Sigmoid colon (tissue), 7 donors: ENCODE measurements around the gene RPL3. TPM values are rescaled to one million over a fixed set of nuclear protein-coding genes. Genes with fewer than 3 reads are reported as not detected.
A peak's percentile ranks its signal among the peaks of the same experiment; 100 is the strongest.

Source experiments
- DNase-seq: peaks from one replicate; pipeline ENCODE4 v3.0.0-alpha.2; 2019
- H3K27ac ChIP-seq, 4 donors: fragments of 200-600 bp; sonication (generic); one replicate each; pipeline ENCODE4 v1.5.1; 2016 to 2019; ENCODE audit warnings: mild to moderate bottlenecking in 1 of 4
- H3K27me3 ChIP-seq, 3 donors: fragments of 200-600 bp; sonication (generic); one replicate each; pipeline ENCODE4 v1.5.1; 2019; ENCODE audit warnings: mild to moderate bottlenecking in 1 of 3
- H3K36me3 ChIP-seq, 4 donors: fragments of 200-600 bp; sonication (generic); one replicate each; pipeline ENCODE4 v1.5.1; 2016 to 2019
- H3K4me1 ChIP-seq, 4 donors: fragments of 200-600 bp; sonication (generic); one replicate each; pipeline ENCODE4 v1.5.1; 2017 to 2019
- H3K4me3 ChIP-seq, 4 donors: fragments of 200-600 bp; sonication (generic); one replicate each; pipeline ENCODE4 v1.5.1; 2017 to 2019; ENCODE audit warnings: mild to moderate bottlenecking in 2 of 4, moderate library complexity in 1 of 4
- H3K9me3 ChIP-seq, 4 donors: fragments of 200-600 bp in 3 of 4; sonication (generic) in 3 of 4; one replicate each; pipeline versions ENCODE4 v1.5.1 to v1.6.1; 2013 to 2019
- EP300 ChIP-seq, 4 donors: sonication (generic); formaldehyde crosslinking; IDR thresholded peaks; one replicate each; pipeline ENCODE4 v1.6.1; 2017; ENCODE audit warnings: antibody characterized with exemption in 4 of 4
- POLR2A ChIP-seq, 2 donors: fragments of 450-650 bp; IDR thresholded peaks; one replicate each; pipeline ENCODE4 v1.6.1; 2016; ENCODE audit warnings: antibody characterized with exemption in 2 of 2, mild to moderate bottlenecking in 2 of 2, moderate library complexity in 2 of 2
- POLR2AphosphoS5 ChIP-seq, 4 donors: sonication (generic); formaldehyde crosslinking; IDR thresholded peaks; one replicate each; pipeline ENCODE4 v1.6.1; 2017; ENCODE audit warnings: antibody characterized with exemption in 4 of 4
- WGBS, 2 donors: extraction: QIAGEN DNeasy Blood & Tissue Kit; methylation state at CpG; one replicate each; pipeline ENCODE4 v1.1.7; 2013; 5-methylcytosine and 5-hydroxymethylcytosine counted together
- intact Hi-C: fragments of 100-400 bp; cut with DNase I; formaldehyde crosslinking; loops from one replicate; pipeline ENCODE4 v1.15.1; 2023
- polyA plus RNA-seq, 3 donors: library from polyadenylated mRNA; stranded (reverse); fragments of 200-250 nt; gene quantifications; one replicate each; pipeline ENCODE4 v1.2.3, GENCODE V29; 2013
- total RNA-seq, 4 donors: library from RNA; depleted of rRNA; stranded (reverse); fragments of >200 nt; gene quantifications; one replicate each; pipeline ENCODE4 v1.1.0, GENCODE V29; 2016
- TF ChIP-seq, protein P1 (sequence below), 4 experiments: fragments of 450-650 bp in 3 of 4; fragments of 200-600 bp in 1 of 4; IDR thresholded peaks; one replicate each; pipeline ENCODE4 v1.5.1; 2016 to 2019; ENCODE audit warnings: antibody characterized with exemption in 4 of 4, mild to moderate bottlenecking in 3 of 4, moderate library complexity in 2 of 4
- donor health status: healthy with polysubstance abuse.
- donor health status: Bipolar disorder and iron deficiency.
- donor health status: healthy.

Gene RPL3
- total and polyA plus RNA-seq, 7 donors, result 1,532 to 4,917 (median 2,212) TPM

DNA sequence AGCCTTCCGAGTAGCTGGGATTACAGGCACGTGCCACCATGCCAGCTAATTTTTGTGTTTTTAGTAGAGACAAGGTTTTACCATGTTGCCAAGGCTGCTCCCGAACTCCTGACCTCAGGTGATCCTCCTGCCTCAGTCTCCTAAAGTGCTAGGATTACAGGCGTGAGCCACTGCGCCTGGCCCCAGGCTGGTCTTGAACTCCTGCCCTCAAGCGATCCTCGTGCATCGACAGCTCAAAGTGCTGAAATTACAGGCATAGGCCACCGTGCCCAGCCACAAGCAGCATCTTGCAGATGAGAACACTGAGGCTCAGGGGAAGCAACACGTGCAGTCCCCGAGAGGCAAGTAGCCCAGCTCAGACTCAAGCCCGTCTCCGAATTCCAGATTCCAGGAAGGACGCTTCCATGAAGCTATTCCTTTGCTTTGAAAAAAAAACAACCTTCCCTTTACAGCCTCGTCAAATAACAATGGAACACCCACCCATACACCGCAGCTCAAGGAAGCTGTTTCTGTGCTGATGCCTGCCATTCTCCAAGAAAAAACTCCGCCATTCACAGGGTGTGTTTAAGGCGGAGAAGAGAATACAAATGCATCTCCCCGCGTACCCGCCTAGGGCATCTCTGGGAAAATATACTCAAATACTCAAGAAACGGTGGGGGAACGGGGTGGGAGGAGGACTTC, 40.1 kb downstream of the RPL3 start:
- intact Hi-C loops, result no loop called here

DNA sequence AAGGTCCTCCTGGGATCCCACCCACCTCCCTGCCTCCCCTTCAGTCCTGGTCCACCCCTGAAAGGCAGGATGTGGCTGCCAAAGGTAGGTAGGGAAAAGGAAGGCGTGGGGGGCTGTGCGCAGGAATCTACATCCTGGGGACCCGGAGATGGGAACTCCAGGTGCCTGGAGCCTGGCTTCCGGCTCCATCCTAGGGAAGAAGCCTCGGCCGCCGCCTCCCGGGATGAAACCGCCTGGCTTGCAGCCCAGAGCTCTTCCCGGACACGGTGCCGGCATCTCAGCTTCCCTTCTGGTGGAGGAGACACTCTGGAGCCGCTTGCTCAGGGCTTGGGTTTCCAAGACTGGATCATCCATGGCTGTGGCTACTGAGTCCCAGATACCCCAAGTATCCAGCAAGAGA, 41.4 kb downstream of the RPL3 start:
- H3K36me3 ChIP-seq, result no peaks in the 10 kb centered on the region
- DNase-seq, result no peak
- H3K4me1 ChIP-seq, result peaks cover 0 to 5% (median 0%) of the 10 kb centered on the region in 4 donors
- H3K27me3 ChIP-seq, result no peaks in the 10 kb centered on the region
- 36 to 62% methylated on average over 13 of the region's 13 CpGs for WGBS, 2 donors
- H3K27ac ChIP-seq, result peak overlapping the region in 2 of 4 donors; percentile 4 to 20
- H3K9me3 ChIP-seq, result no peaks in the 10 kb centered on the region
- no peak overlapping the region for H3K4me3 ChIP-seq
- intact Hi-C loops, result no loop called here
- TF ChIP-seq POLR2AphosphoS5 (IDR thresholded peaks at IDR 0.05) (no peak), EP300 (IDR thresholded peaks at IDR 0.05) (no peak), POLR2A (IDR thresholded peaks at IDR 0.05) (no peak)
- TF ChIP-seq, protein P1, sequence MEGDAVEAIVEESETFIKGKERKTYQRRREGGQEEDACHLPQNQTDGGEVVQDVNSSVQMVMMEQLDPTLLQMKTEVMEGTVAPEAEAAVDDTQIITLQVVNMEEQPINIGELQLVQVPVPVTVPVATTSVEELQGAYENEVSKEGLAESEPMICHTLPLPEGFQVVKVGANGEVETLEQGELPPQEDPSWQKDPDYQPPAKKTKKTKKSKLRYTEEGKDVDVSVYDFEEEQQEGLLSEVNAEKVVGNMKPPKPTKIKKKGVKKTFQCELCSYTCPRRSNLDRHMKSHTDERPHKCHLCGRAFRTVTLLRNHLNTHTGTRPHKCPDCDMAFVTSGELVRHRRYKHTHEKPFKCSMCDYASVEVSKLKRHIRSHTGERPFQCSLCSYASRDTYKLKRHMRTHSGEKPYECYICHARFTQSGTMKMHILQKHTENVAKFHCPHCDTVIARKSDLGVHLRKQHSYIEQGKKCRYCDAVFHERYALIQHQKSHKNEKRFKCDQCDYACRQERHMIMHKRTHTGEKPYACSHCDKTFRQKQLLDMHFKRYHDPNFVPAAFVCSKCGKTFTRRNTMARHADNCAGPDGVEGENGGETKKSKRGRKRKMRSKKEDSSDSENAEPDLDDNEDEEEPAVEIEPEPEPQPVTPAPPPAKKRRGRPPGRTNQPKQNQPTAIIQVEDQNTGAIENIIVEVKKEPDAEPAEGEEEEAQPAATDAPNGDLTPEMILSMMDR (IDR thresholded peaks at IDR 0.05), result no peak

More for the DNA sequence above, 40.1 kb downstream of the RPL3 start:
- peak overlapping the region in 1 of 4 donors; percentile 27 for H3K27ac ChIP-seq
- no peaks in the 10 kb centered on the region for H3K27me3 ChIP-seq
- peaks cover 0 to 5% (median 0%) of the 10 kb centered on the region in 4 donors for H3K4me1 ChIP-seq
- TF ChIP-seq POLR2A (IDR thresholded peaks at IDR 0.05) (no peak), POLR2AphosphoS5 (IDR thresholded peaks at IDR 0.05) (no peak), EP300 (IDR thresholded peaks at IDR 0.05) (no peak)
- TF ChIP-seq, protein P1 (IDR thresholded peaks at IDR 0.05), result no peak
- no peaks in the 10 kb centered on the region for H3K9me3 ChIP-seq
- no peak for DNase-seq
- no peak overlapping the region for H3K4me3 ChIP-seq
- 29 to 43% methylated on average over 23 of the region's 23 CpGs for WGBS, 2 donors
- H3K36me3 ChIP-seq, result no peaks in the 10 kb centered on the region

DNA sequence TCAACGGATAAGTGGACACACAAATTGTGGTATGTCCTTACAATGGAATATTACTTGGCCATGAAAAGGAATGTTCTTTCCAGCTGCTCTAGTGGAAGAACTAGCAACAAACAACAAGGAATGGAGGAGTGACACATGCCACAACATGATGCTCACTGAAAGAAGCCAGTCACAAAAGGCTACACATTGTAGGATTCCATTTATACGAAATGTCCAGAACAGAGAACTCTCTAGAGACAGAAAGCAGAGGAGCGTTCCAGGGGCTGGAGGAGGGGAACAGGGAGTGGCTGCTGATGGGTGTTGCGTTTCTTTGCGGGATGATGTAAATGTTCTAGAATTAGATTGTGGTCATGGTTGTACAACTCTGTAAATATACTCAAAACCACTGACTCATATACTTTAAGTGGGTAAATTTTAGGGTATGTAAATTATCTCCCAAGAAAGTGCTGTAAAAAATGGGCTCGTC, 42.2 kb downstream of the RPL3 start:
- no peaks in the 10 kb centered on the region for H3K36me3 ChIP-seq
- no peaks in the 10 kb centered on the region for H3K9me3 ChIP-seq
- H3K4me3 ChIP-seq, result no peak overlapping the region
- no peak for DNase-seq
- H3K4me1 ChIP-seq, result no peaks in the 10 kb centered on the region
- intact Hi-C loops, result no loop called here
- TF ChIP-seq, protein P1 (IDR thresholded peaks at IDR 0.05), result no peak
- no peak for TF ChIP-seq POLR2AphosphoS5 (IDR thresholded peaks at IDR 0.05)
- no peak for TF ChIP-seq POLR2A (IDR thresholded peaks at IDR 0.05)
- no peak for TF ChIP-seq EP300 (IDR thresholded peaks at IDR 0.05)
- WGBS, 2 donors, result 44 to 68% methylated on average over 6 of the region's 6 CpGs
- no peak overlapping the region for H3K27ac ChIP-seq
- no peaks in the 10 kb centered on the region for H3K27me3 ChIP-seq

DNA sequence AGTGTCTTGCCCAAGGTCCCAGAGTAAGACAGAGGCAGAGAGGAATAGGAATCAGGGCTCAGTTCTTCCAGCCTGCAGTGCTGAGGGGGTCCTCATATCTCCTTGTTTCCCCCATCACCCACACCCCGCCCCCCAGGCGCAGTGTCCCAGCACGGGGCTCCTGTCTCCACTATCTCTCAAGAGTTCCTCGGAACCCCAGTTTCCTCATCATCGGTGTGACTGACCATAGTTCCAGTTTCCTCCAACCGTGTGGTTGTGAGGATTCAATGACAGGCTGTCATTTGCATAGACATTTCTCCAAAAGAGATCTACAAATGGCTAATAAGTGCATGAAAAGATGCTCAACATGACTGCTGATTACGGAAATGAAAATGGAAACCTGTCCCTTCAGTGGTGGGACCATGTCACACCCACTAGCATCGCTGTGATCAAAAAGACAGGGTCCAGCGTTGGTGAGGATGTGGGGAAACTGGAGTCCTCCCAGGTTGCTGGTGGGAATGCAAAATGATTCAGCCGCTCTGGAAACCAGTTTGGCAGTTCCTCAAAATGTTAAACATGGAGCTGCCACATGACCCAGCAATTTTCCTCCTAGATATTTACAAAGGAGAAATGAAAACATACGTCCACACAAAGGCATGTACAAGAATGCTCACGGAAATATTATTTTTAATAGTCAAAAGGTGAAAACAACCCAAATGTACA, 42.8 kb downstream of the RPL3 start:
- no peak for DNase-seq
- Histone ChIP-seq H3K9me3 (no peaks in the 10 kb centered on the region), H3K4me3 (no peak overlapping the region), H3K36me3 (no peaks in the 10 kb centered on the region), H3K4me1 (no peaks in the 10 kb centered on the region), H3K27ac (no peak overlapping the region), H3K27me3 (no peaks in the 10 kb centered on the region)
- intact Hi-C loops, result no loop called here
- 83 to 85% methylated on average over 12 of the region's 12 CpGs for WGBS, 2 donors
- TF ChIP-seq EP300 (IDR thresholded peaks at IDR 0.05), result no peak
- TF ChIP-seq, protein P1 (IDR thresholded peaks at IDR 0.05), result no peak
- TF ChIP-seq POLR2A (IDR thresholded peaks at IDR 0.05), result no peak
- no peak for TF ChIP-seq POLR2AphosphoS5 (IDR thresholded peaks at IDR 0.05)
